Esophagus squamous epithelium (tissue), 4 donors: ENCODE results near the gene DLL1.

Experiments used
- CTCF ChIP-seq, 6 experiments: fragments of 450-650 bp in 4 of 6; fragments of 200-600 bp in 2 of 6; sonication (generic) in 2 of 6; IDR thresholded peaks; one replicate each; pipeline ENCODE4 v1.5.1; 2016 to 2019; ENCODE audit warnings: antibody characterized with exemption in 6 of 6, mild to moderate bottlenecking in 4 of 6, moderate library complexity in 4 of 6
- POLR2A ChIP-seq, 4 donors: fragments of 450-650 bp; IDR thresholded peaks; one replicate each; pipeline ENCODE4 v1.6.1; 2017; ENCODE audit warnings: antibody characterized with exemption in 4 of 4, mild to moderate bottlenecking in 4 of 4, moderate library complexity in 3 of 4

- TF ChIP-seq CTCF (IDR thresholded peaks at IDR 0.05) (no peak), POLR2A (IDR thresholded peaks at IDR 0.05) (peak in 2 of 4 donors; percentile 75 to 92)
These were observed at the start of gene DLL1 for GRCh38 chr6:170290296-170291128.
